NT2/D1 (cell line): ENCODE data around the gene TMEM97.
"Not testable (repeated sequence)": the region's sequence is repeated elsewhere in the genome, so short reads cannot be mapped to it uniquely, and the experiment has no call there.

Source experiments
- DNase-seq: peaks from one replicate; pipeline ENCODE4 v3.0.0-alpha.2; 2011; ENCODE audit warnings: low read depth, low spot score
- H3K27me3 ChIP-seq: 2 replicates; pipeline ENCODE4 v1.6.0; 2011; ENCODE audit warnings: mild to moderate bottlenecking; ENCODE audit not compliant: insufficient read length, insufficient read depth
- H3K36me3 ChIP-seq: 2 replicates; pipeline ENCODE4 v1.6.1; 2011; ENCODE audit warnings: mild to moderate bottlenecking, low read length, mixed read lengths; ENCODE audit not compliant: insufficient read depth, insufficient read length
- H3K4me1 ChIP-seq: 2 replicates; pipeline ENCODE4 v1.5.1; 2011; ENCODE audit not compliant: insufficient read depth, insufficient read length
- H3K4me3 ChIP-seq: 2 replicates; pipeline ENCODE4 v1.5.1; 2011; ENCODE audit warnings: low read depth; ENCODE audit not compliant: insufficient read length
- H3K9ac ChIP-seq: 2 replicates; pipeline ENCODE4 v1.6.0; 2011; ENCODE audit warnings: low read depth; ENCODE audit not compliant: insufficient read length
- H3K9me3 ChIP-seq: 2 replicates; pipeline ENCODE4 v1.5.1; 2011; ENCODE audit warnings: mild to moderate bottlenecking, low read length; ENCODE audit not compliant: insufficient read depth
- SUZ12 ChIP-seq: IDR thresholded peaks from 2 replicates; pipeline ENCODE4 v1.6.1; 2011; ENCODE audit not compliant: insufficient read length, insufficient read depth; ENCODE audit errors: extremely low read depth
- YY1 ChIP-seq: IDR thresholded peaks from 2 replicates; pipeline ENCODE4 v1.6.1; 2011; ENCODE audit not compliant: insufficient read length, insufficient read depth
- ZNF274 ChIP-seq: IDR thresholded peaks from 2 replicates; pipeline ENCODE4 v1.6.1; 2011; ENCODE audit warnings: mild to moderate bottlenecking, low read depth, low read length

The TMEM97 gene

DNA sequence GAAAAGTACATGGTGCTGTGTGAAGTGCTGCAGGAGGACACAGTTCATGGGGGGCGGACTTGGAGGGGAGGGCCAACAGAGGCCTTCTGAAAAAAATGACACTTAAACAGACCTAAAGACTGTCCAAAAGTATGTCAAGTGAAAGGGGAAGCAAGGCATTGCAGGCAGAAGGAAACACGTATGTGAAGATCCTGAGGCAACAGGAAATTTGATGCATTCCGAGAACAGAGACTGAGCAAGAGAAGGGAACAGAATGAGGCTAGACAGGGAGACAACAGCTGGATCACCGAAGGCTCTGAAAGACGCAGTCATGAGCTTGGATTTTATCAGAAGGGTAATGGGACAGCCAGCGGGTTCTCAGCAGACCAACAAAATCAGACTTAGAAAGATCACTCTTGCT lies 15.2 kb downstream of the TMEM97 start:
- TF ChIP-seq SUZ12 (no peak), ZNF274 (no peak), YY1 (no peak)
- Histone ChIP-seq H3K9me3 (no peaks in the 10 kb centered on the region), H3K27me3 (no peaks in the 10 kb centered on the region), H3K36me3 (peaks cover 30% of the 10 kb centered on the region), H3K9ac (peak overlapping the region; percentile 65), H3K4me3 (peak overlapping the region; percentile 71), H3K4me1 (no peaks in the 10 kb centered on the region)
- no peak for DNase-seq

DNA sequence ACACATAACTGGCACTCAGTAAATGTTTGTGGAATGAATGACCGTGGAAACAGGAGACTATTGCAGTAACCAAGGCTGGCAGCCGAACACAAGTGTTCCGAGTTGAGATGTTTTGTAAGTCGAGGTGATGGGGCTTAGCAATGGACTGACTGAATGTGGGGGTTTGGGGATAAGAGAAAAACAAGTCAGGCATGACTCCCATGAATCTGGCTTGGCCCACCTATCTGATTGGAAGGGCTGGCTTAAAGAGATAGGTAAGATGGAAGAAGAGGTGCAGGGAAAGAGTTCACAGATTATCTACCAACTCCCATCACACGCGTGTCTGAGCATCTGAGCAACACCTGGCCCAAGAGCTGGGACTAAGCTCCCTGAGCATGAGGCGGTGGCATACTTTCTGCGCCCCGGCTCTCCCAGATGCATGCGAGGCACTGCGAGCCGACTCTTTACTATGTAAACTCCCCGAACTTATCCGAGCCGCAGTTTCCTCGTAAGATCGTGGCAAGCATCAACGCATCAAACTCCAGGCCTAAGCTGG lies 15.7 kb downstream of the TMEM97 start:
- TF ChIP-seq YY1: no peak
- no peak for DNase-seq

DNA sequence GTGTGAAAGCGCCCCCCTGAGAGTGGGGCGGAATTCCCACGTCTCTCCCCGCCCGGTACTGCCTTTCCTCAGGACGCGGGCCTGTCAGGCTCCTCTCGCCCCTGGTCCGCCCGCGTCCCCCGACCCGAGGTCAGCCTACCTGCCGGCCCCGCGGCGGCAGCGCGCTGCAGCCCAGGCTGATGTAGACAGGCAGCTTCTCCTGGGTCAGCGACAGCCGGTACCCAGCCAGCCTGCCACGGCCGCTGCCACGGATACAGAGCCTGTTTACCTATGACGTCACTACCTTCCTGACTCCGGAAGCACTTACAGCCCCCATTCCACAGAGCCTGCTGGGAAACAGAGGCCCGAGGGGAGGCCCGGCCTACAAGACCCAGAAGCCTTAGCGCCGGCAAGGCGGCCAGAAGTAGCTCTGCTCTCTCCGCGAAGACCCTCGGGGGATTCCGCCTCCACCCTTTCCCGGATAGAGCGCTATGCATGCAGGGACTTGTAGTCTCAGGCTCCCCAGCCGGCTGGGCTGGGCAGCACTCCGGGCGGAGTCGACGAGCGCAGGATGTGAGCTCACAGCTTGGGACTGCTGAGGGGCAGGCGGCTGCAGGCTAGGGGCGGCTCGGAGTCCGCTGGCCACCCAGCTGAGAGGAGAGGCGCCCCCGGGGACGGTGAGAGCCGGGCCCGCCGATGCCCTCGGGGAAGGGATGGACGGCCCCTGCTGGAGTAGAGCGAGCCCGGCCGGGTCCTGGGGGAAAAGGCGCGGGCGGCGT lies 16.4 kb downstream of the TMEM97 start, which contains the start of the genes IFT20 and TNFAIP1:
TSS of gene IFT20 (minus strand) at position 272 of the 758 bp plus-strand sequence. CDS start 3,487 bp downstream, outside the sequence.
TSS of gene TNFAIP1 (plus strand) at position 561 of the 758 bp plus-strand sequence. CDS start 3,761 bp downstream, outside the sequence.
- no peaks in the 10 kb centered on the region for H3K9me3 ChIP-seq
- peaks cover 38% of the 10 kb centered on the region for H3K36me3 ChIP-seq
- peak within 1 kb of the TSS; percentile 74 for H3K9ac ChIP-seq
- DNase-seq: peak; percentile 98
- H3K4me1 ChIP-seq: no peaks in the 10 kb centered on the region
- H3K4me3 ChIP-seq: peak within 1 kb of the TSS; percentile 71
- TF ChIP-seq SUZ12 (no peak), ZNF274 (no peak), YY1 (no peak)
- no peaks in the 10 kb centered on the region for H3K27me3 ChIP-seq

More for the DNA sequence above, 15.7 kb downstream of the TMEM97 start:
- Histone ChIP-seq H3K4me3 (peak overlapping the region; percentile 71), H3K36me3 (peaks cover 32% of the 10 kb centered on the region), H3K9ac (peak overlapping the region; percentile 65), H3K4me1 (no peaks in the 10 kb centered on the region), H3K9me3 (no peaks in the 10 kb centered on the region), H3K27me3 (no peaks in the 10 kb centered on the region)

DNA sequence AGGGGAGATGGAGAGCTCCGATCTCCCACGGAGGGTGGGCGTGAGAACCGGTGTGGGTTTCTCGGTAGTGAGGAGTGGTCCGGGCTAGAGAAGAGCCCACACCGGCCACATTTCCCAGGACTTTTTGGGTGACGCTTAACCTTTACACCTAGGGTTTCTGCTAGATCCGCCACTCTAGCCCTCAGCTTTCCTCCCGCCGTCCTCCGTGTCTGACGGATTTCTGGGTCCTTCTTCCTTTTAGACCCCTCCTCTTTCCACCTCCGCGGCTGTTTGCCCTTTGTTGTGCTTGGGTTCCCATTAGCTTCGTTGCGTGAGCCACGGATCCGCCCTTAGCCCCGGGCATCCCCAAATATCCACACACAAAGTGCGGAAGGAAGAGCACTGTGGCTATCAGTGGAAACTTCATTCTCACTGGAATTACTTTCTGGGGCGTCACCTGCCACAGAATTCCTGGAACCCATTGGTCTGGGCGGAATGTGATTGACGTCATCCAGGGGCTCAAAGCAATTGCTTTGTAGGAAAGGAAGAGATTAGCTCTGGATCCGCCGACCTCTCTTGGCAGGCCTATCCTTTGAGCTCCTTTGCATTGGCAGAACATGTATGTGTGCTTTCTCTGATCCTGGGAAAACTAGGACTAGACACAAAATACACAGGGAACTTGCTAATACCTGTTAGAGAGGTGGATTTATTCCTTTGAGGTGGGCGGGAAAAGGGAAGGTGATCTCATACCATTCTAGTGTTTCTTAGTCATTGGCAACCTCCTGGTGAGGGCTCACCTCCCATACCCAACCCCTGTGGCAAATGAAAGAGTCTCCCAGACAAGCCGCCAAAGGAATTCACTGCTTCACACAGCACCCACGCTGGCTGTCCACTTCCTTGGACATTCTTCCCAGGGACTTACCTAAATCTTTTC lies 17.2 kb downstream of the TMEM97 start:
- DNase-seq: peak; percentile 52
- TF ChIP-seq YY1 (no peak), ZNF274 (no peak), SUZ12 (no peak)
- Histone ChIP-seq H3K27me3 (no peaks in the 10 kb centered on the region), H3K9me3 (no peaks in the 10 kb centered on the region), H3K36me3 (peaks cover 38% of the 10 kb centered on the region), H3K4me1 (no peaks in the 10 kb centered on the region), H3K4me3 (peak overlapping the region; percentile 71), H3K9ac (peak overlapping the region; percentile 74)

DNA sequence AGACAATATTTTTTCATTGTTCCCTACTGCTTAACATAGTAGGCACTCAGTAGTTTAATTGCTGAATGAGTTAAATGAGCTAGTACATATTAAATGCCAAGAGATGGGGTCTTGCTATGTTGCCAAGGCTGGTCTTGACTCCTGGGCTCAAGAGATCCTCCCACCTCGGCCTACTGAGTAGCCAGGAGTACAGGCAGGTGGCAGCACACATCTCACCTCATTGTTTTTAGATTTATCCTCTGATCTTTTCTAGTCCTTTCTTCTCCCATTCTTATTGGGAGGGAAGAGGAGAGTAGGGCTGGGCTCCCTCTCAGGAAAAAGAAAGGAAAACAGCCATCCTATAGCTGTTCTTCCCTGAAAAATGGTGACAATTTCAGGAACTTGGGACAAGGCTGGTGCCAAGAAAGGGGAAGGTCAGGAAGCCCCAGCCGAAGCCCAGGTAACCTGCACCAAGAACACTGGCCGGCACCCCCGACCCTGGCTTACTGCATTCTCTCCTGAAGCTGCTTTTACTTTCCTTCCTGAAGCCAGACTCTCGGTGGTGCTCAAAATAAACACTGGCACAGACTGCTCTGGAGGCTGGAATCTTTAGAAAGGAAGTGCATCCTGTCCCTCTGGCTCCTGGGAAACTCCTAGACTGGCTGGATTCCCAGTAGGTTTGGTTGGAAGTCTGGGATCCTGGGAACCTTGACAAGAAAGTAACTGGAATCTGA lies 19.2 kb downstream of the TMEM97 start:
- no peak for DNase-seq

DNA sequence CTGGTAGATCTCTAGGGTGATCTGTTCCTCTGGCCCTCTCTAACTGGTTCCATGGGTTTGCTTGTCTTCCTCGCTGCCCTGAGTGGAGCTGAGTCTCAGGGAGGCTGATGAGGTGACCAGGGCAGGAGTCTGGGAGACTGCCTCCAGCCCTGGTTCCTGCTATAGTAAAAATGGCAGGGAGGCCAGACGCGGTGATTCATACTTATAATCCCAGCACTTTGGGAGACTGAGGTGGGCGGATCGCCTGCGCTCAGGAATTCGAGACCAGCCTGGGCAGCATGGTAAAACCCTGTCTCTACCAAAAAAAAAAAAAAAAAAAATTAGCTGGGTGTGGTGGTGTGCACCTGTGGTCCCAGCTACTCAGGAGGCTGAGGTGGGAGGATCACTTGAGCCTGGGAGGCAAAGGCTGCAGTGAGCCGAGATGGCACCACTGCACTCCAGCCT lies 19.8 kb downstream of the TMEM97 start:
- peaks cover 56% of the 10 kb centered on the region for H3K36me3 ChIP-seq

More for the DNA sequence above, 19.2 kb downstream of the TMEM97 start:
- H3K9ac ChIP-seq: no peak overlapping the region
- H3K27me3 ChIP-seq: no peaks in the 10 kb centered on the region
- H3K9me3 ChIP-seq: no peaks in the 10 kb centered on the region
- no peak overlapping the region for H3K4me3 ChIP-seq
- H3K4me1 ChIP-seq: no peaks in the 10 kb centered on the region
- H3K36me3 ChIP-seq: peaks cover 51% of the 10 kb centered on the region
- no peak for TF ChIP-seq ZNF274
- no peak for TF ChIP-seq YY1
- no peak for TF ChIP-seq SUZ12

More for the DNA sequence above, 19.8 kb downstream of the TMEM97 start:
- H3K27me3 ChIP-seq, H3K9ac ChIP-seq, H3K9me3 ChIP-seq, H3K4me1 ChIP-seq, H3K4me3 ChIP-seq, DNase-seq: not testable (repeated sequence)
